HepG2 (cell line): ENCODE results near the gene HS3ST4.

ENCODE experiments used
- MED1 ChIP-seq: sonication (generic); formaldehyde crosslinking; IDR thresholded peaks from 2 replicates; pipeline ENCODE4 v1.4.0; 2020; ENCODE audit warnings: missing genetic modification reagents
- MYC ChIP-seq: sonication (generic); formaldehyde crosslinking; IDR thresholded peaks from 2 replicates; pipeline ENCODE4 v1.9.0; 2021; ENCODE audit warnings: missing genetic modification reagents, borderline replicate concordance
- REPIN1 ChIP-seq: sonication (generic); formaldehyde crosslinking; IDR thresholded peaks from 2 replicates; pipeline ENCODE4 v1.8.0; 2022; ENCODE audit warnings: missing genetic modification reagents, low read depth, mild to moderate bottlenecking, borderline replicate concordance
- TBX2 ChIP-seq: sonication (generic); formaldehyde crosslinking; IDR thresholded peaks from 2 replicates; pipeline ENCODE4 v1.5.0; 2020; ENCODE audit warnings: missing genetic modification reagents, mild to moderate bottlenecking, borderline replicate concordance
- TCF12 ChIP-seq, 2 experiments: fragments of 450-650 bp in 1 of 2; sonication (generic) in 1 of 2; formaldehyde crosslinking in 1 of 2; IDR thresholded peaks; 2 replicates each; pipeline versions ENCODE4 v1.6.1 to v1.8.0; 2017 to 2022; ENCODE audit warnings: antibody characterized with exemption in 1 of 2, mild to moderate bottlenecking in 1 of 2, missing genetic modification reagents in 1 of 2, moderate library complexity in 1 of 2
- TGIF2 ChIP-seq: IDR thresholded peaks from 2 replicates; pipeline ENCODE4 v1.6.1; 2016; ENCODE audit warnings: control low read depth, missing compliant biosample characterization

GRCh38 chr16:25699069-25699468, 7.3 kb downstream of the HS3ST4 start:
- TF ChIP-seq MED1 (no peak), MYC (CRISPR knock-in tag) (no peak), TCF12 (IDR thresholded peaks at IDR 0.05) (no peak), TCF12 (CRISPR knock-in tag; IDR thresholded peaks at IDR 0.05) (no peak), TGIF2 (CRISPR knock-in tag) (no peak), TBX2 (CRISPR knock-in tag) (no peak), REPIN1 (CRISPR knock-in tag) (no peak)
